Effector CD8-positive, alpha-beta T cell (primary cell): ENCODE data around the gene HTT.

Experiments
- DNase-seq: peaks from one replicate; lab custom pipeline; 2025; lab: John Stamatoyannopoulos, UW

HTT gene

GRCh38 chr4:3218824-3219760, 144.6 kb downstream of the HTT start:
- DNase-seq = no peak

DNA sequence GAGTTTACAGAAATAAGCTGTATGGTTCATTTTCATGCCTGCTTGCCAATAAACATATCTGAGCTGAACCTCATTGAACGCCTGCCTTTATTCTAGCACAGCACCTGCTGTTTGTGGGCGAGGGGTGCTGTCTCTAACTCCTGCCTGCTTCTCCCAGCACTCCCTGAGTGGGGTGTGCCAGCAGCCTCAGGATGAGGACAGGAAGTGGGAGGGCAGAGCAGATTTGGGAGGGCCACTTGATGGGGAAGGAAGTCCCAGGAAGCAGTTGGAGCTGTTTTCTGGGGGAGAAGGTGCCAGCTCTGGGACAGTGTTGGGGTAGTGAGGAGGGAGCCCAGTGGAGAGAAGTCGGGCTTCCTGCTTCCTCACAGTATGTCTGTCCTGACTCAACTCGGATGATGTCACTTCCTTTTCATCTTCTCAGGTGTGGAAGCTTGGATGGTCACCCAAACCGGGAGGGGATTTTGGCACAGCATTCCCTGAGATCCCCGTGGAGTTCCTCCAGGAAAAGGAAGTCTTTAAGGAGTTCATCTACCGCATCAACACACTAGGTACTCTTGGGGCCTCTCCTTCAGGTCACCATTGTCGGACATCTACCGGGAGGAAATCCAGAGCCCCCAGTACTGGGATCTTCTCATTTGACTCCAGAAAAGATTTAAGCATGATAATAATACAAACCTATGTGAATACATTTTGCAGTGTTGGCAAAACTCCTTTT, 145.4 kb downstream of the HTT start:
- DNase-seq = no peak

DNA sequence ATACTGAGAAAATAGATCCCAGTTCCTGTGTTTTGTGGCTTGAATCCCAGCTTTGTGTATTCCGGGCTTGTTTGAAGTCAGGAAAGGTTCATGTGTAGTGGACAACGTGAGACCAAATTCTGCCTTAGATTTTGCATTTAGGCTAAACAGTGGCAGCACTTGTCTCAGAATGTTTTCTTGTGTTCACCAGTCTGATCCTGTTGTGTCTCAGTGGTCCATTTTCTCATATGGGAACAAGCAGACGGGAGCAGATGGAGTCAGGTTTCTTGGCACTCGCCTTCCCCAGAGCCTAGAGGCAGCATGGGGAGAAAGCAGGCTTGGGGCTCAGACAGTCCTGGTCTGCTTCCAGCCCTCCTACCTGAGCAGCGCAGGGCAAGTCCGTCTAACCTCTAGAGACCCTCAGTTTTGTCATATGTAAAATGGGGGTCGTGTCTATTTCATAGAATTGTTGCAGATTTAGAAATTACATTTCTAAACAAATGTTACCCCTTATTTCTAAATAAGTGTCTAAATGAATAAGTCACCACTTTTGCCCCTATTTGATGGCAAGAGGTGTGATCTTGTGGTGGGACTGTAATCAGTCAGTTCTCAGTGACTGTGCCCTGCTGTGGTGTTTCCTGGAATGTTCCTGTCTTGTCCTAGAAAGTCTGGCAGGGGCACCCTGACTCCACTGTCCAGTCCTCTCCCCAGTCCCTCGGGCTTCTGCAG, 146.1 kb downstream of the HTT start:
- DNase-seq = no peak

DNA sequence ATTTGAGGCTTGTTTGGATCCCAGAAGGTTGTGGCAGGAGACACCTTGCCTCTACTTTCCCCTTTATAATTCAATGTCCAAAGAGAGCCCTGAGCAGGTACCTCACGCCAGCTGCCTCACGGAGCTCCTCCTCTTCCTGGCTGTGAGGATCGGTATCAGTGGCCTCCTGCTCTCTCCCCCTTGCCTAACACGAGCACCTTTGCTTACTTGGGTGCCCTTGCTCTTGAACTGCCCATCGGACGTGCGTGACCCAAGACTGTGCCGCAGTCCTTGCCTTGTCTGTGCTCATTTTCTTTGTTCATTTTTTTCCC, 146.7 kb downstream of the HTT start:
- DNase-seq = no peak

DNA sequence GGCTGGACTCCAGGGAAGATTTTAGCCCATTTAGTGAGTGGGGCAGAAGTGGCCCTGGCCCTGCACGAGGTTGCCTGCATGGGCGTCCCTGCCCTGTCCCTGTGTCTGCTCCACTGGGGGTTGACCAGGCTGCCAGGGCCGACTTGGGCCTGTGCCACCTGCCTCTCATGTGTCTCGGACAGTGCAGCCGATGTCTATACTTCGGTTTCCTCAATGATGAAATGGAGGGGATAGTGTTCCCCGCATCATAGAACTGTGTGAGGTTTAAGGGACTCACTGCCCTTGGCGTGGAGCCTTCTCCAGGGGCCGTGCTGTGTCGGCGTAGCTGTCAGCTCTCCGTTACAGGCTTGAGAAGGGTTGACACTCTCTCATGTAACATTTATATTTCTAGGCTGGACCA, 147.5 kb downstream of the HTT start:
- no peak for DNase-seq

GRCh38 chr4:3223346-3223745, 148.9 kb downstream of the HTT start:
- no peak for DNase-seq

- no peak for DNase-seq
These were observed 149.7 kb downstream of the HTT start for GRCh38 chr4:3223956-3224748.

DNA sequence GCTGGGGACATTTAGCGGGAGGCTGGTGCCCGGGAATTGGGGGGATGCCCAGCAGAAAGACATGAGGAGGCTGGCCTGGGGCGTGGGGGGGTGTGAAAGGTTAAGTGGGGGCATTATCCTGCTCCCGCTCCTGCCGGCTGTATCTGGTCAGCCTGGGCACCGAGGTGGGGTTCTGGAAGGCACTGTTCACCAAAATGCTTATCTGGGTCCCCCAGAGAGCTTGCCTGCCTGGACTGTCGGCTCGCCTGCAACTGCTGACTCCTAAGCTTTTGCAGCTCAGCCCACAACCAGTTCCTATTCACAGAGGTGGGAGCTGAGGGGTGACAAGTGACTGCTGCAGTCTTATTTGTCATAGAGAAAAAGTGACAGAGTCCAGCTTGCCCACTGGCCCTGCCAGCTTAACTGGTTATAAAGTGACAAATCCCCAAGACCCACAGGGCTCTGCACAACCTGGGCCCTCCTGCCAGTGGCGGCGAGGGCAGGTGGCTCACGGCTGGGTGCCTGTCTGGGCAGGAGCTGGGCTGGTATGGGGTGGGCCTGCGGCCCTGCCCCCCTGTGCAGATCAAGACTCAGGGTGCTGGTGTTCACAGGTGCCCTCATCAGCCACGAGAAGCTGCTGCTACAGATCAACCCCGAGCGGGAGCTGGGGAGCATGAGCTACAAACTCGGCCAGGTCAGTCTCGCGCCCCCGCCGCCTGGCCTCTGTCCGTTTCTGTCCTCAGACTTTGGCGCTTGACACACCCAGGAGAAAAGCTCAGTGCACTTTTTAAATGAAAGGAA, 150.8 kb downstream of the HTT start:
- DNase-seq = no peak

DNA sequence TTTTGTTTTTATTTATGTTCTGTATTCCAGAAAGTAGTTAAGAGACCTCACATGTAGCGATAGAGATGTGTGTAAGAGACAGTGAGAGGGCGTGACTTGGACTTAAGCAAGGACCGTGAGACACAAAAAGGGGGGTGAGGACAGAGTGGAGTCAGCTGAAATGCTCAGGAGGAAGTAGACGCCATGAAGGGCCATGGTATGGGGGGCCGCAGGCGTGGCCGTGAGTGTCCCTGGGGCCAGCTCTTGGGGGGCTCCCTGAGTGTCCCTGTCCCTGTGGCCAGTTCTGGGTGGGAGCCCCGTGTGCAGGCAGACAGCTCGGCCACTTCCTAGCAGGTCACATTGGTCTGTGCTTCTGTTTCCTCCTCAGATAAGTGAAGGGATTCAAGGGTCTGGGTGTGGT, 151.5 kb downstream of the HTT start:
- DNase-seq = no peak

- no peak for DNase-seq
These were observed 152.0 kb downstream of the HTT start for GRCh38 chr4:3226467-3226866.

GRCh38 chr4:3226944-3227343, 152.5 kb downstream of the HTT start:
- no peak for DNase-seq

DNA sequence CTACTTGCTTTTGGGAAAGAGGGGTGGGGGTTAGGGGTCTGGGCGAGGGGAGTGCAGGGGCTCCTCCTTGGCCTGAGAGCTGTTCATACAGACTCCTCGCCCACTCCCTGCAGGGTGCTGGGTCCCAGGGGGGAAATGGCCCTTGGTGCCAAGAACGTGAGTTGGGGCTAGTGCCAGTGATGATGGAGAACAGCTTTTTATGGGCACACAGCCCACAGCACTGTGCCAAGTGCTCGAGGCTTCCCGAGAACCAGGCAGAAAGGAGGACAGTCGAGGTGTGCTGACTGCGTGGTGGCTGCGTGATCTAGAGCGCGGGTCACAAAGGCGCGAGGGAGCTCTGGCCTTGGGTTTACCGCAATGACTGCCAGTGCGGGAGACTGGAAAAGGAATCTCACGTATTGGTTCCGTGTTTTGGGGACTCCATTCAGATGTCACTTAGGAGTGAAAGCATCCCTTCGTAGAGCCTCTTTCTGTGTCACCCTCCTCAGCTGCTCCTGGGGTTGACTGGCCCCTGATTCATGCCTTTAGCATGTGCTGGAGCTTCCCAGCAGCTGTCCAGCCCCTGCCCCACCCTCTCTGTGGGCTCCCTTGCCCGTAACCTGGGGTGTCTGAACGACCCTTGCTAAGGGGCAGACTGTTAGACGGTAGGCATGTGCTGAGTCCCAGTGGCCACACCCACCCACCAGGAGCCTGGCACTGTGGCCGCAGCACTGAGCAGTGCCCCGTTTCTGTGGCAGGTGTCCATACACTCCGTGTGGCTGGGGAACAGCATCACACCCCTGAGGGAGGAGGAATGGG, 153.6 kb downstream of the HTT start:
- no peak for DNase-seq

- no peak for DNase-seq
These were observed 154.4 kb downstream of the HTT start for GRCh38 chr4:3228881-3229280.

DNA sequence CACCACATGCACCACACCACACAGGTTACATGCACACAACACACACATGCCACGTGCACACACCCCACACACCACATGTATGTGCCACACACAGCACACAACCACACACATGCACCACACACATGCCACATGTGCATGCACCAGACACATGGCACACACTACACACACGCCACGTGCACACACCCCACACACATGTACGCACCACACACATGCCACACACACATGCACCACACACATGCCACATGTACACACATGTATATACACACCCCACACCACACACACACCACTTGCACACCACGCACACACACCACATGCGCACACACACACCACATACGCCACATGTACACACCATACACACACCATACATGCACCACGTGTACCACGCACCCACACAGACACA, 154.8 kb downstream of the HTT start:
- DNase-seq = no peak

GRCh38 chr4:3229964-3230363, 155.5 kb downstream of the HTT start:
- DNase-seq = no peak

GRCh38 chr4:3231471-3231870, 157.0 kb downstream of the HTT start:
- DNase-seq = no peak

DNA sequence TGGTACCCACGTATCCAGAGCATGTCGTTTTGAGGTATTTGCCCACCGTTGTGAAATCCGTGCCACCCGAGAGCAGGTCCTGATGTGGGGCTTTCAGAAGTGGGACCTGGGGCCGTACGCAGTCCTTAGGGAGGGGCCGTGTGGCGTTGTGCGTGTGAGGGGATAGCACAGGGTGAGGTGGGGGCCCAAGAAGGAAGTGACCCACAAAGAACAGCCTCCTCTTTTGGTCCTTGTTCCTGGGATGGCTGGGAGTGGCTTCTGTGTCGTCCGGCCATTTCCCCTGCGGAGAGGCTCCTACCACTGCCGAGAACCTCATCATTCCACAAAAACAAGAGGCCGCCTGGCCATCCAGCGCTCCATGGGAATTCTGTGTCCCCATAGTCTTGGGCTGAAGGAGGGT, 157.5 kb downstream of the HTT start:
- DNase-seq = no peak

- DNase-seq = no peak
These were observed 158.4 kb downstream of the HTT start for GRCh38 chr4:3232871-3233271.

GRCh38 chr4:3233391-3234071, 159.1 kb downstream of the HTT start:
- no peak for DNase-seq
